ENCODE results near the gene CDC7. TPM values are rescaled to one million over a fixed set of nuclear protein-coding genes. Genes with fewer than 3 reads are reported as not detected.

The CDC7 gene
- total RNA-seq, 1 donor from 2014 or later = 21.3 TPM

DNA sequence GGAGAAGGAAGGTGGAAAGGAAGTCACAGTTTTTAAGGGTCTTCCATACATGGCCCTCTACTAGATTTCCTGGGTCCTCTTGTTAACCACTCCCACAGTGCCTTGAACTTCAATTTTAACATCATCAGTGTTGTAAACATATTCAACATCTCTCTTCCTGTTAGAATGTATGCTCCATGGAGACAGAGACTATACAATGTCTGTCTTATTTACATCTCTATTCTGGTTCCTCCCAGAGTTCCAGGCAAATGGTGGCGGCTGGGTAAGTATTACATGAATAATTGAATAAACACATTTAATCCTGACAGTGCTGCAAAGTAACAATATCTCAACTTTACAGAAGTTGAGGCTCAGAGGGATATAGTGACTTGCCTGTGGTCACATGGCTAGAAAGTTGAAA, 40.3 kb downstream of the CDC7 start:
- no peaks in the 10 kb centered on the region for H3K9me3 Mint-ChIP-seq (ENCODE audit: unreplicated experiment)
- H3K4me3 Mint-ChIP-seq (ENCODE audit: unreplicated experiment) = no peak overlapping the region
- no peak overlapping the region for H3K27ac Mint-ChIP-seq (ENCODE audit: unreplicated experiment)
- TF ChIP-seq, protein P1, sequence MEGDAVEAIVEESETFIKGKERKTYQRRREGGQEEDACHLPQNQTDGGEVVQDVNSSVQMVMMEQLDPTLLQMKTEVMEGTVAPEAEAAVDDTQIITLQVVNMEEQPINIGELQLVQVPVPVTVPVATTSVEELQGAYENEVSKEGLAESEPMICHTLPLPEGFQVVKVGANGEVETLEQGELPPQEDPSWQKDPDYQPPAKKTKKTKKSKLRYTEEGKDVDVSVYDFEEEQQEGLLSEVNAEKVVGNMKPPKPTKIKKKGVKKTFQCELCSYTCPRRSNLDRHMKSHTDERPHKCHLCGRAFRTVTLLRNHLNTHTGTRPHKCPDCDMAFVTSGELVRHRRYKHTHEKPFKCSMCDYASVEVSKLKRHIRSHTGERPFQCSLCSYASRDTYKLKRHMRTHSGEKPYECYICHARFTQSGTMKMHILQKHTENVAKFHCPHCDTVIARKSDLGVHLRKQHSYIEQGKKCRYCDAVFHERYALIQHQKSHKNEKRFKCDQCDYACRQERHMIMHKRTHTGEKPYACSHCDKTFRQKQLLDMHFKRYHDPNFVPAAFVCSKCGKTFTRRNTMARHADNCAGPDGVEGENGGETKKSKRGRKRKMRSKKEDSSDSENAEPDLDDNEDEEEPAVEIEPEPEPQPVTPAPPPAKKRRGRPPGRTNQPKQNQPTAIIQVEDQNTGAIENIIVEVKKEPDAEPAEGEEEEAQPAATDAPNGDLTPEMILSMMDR (IDR thresholded peaks at IDR 0.05; ENCODE audit: unreplicated experiment) = no peak
- no peaks in the 10 kb centered on the region for H3K36me3 Mint-ChIP-seq (ENCODE audit: low read depth, unreplicated experiment)
- H3K27me3 Mint-ChIP-seq (ENCODE audit: unreplicated experiment) = peaks cover 2% of the 10 kb centered on the region
- DNase-seq (ENCODE audit: low spot score) = no peak
- H3K4me1 Mint-ChIP-seq (ENCODE audit: unreplicated experiment) = peaks cover 14% of the 10 kb centered on the region

DNA sequence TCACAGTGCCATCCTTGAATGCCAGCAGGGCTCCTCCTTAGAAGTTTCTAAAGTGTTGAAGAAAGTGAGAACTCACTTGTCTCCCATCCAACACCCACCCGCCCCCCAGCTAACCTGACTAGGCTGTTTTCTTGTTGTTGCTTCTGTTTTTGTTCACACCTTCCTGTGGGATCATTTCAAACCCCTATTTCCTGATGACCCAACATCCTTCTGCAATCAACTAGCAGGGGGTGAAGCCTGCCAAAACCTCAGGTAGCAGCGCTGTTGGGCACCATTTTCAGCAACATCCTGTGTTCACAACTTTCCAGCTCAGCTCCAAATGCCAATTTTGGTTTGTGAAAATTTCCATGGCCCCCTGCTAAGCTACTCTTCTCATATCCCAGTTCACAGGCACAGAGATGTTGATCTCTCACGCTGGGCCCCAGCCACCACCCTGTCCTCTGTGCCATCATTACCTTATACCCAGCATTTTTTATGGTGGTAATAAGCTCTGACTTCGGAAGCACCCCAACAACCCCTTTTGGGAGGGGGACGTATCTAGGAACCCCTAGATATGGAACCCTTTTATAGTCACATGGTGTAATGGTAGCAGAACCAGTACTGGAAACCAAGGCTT, 41.4 kb downstream of the CDC7 start:
- peaks cover 2% of the 10 kb centered on the region for H3K27me3 Mint-ChIP-seq (ENCODE audit: unreplicated experiment)
- no peaks in the 10 kb centered on the region for H3K9me3 Mint-ChIP-seq (ENCODE audit: unreplicated experiment)
- H3K27ac Mint-ChIP-seq (ENCODE audit: unreplicated experiment) = no peak overlapping the region
- peaks cover 18% of the 10 kb centered on the region for H3K4me1 Mint-ChIP-seq (ENCODE audit: unreplicated experiment)
- H3K4me3 Mint-ChIP-seq (ENCODE audit: unreplicated experiment) = no peak overlapping the region
- TF ChIP-seq, protein P1 (IDR thresholded peaks at IDR 0.05; ENCODE audit: unreplicated experiment) = no peak
- no peaks in the 10 kb centered on the region for H3K36me3 Mint-ChIP-seq (ENCODE audit: low read depth, unreplicated experiment)
- no peak for DNase-seq (ENCODE audit: low spot score)

DNA sequence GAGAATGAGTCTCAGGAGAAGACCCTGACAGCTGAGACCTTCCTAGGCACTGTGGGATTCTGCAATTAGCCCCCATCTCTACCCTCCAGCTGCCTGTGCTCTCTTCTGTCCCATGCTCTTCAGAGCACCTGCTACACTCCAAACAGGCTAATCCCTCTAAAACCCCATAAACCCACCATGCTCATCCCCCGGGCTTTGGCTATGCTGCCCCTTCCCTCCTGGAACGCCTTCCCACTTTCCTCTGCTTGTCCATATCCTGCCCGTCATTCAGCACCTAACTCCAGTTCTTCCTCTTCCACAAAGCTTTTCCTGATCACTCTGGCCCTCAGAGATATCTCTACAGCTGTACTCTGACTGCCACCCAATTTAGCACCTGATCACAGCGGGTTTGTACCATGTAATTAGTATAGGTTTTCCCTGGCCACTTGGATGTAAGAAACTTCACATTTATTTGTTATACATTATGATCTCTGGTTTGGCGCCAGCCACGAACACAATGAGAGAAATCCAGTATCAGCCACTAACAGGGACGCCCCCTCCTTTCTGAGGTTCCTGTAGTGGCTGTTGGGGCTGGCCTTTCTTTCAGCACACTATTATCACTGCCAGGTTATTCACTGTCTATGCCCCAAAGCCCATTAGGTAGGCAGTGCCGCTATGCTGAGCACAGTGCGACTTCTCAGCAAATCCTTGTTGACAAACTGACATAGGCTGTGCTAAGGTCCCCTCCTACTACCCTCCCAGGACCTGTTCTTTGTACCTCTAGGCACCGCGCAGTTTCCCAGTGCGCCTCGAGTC, 45.1 kb downstream of the CDC7 start:
- TF ChIP-seq, protein P1 (IDR thresholded peaks at IDR 0.05; ENCODE audit: unreplicated experiment) = no peak
- Mint-ChIP-seq H3K27me3 (ENCODE audit: unreplicated experiment) (peaks cover 2% of the 10 kb centered on the region), H3K36me3 (ENCODE audit: low read depth, unreplicated experiment) (no peaks in the 10 kb centered on the region), H3K4me3 (ENCODE audit: unreplicated experiment) (no peak overlapping the region), H3K9me3 (ENCODE audit: unreplicated experiment) (no peaks in the 10 kb centered on the region), H3K4me1 (ENCODE audit: unreplicated experiment) (peaks cover 43% of the 10 kb centered on the region), H3K27ac (ENCODE audit: unreplicated experiment) (peak overlapping the region; percentile 9)
- DNase-seq (ENCODE audit: low spot score) = no peak

DNA sequence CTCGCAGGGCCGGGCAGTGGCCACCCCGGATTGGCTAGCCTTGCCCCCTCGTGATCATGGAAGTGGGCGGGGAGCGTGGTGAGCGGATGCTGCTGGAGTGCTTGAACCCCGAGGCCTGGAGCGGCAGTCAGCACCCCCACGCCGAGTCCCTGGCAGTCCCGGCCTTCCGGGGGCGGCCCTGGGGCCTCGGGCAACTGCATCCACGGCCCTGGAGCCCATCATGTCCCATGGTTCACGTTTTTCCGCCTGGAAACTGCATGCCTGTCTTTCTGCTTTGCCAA, 45.6 kb downstream of the CDC7 start:
- Mint-ChIP-seq H3K27ac (ENCODE audit: unreplicated experiment) (no peak overlapping the region), H3K4me1 (ENCODE audit: unreplicated experiment) (peaks cover 43% of the 10 kb centered on the region), H3K9me3 (ENCODE audit: unreplicated experiment) (no peaks in the 10 kb centered on the region), H3K4me3 (ENCODE audit: unreplicated experiment) (no peak overlapping the region), H3K36me3 (ENCODE audit: low read depth, unreplicated experiment) (no peaks in the 10 kb centered on the region), H3K27me3 (ENCODE audit: unreplicated experiment) (peaks cover 2% of the 10 kb centered on the region)
- no peak for DNase-seq (ENCODE audit: low spot score)
- TF ChIP-seq, protein P1 (IDR thresholded peaks at IDR 0.05; ENCODE audit: unreplicated experiment) = no peak

DNA sequence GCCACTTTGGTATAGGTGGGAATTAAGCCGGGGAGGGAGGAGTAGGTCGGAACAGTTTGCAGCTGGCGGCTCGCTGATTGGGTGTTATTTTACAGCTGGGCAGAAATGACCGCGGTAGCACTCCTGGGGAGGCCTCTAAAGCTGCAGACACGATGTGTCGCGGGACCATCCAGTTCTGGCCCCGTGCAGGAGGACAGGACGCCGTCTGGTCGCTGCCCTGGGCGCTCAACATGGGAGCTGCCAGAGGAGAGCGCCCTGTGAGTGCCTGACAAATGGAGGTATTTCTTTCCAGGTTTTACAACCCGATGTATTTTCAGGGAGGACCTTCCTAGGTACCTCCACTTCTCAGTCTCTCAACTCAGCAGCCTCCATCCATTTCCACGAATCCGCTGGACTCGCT, 46.2 kb downstream of the CDC7 start:
- no peak for DNase-seq (ENCODE audit: low spot score)
- Mint-ChIP-seq H3K4me1 (ENCODE audit: unreplicated experiment) (peaks cover 40% of the 10 kb centered on the region), H3K9me3 (ENCODE audit: unreplicated experiment) (no peaks in the 10 kb centered on the region), H3K36me3 (ENCODE audit: low read depth, unreplicated experiment) (no peaks in the 10 kb centered on the region), H3K27me3 (ENCODE audit: unreplicated experiment) (peaks cover 2% of the 10 kb centered on the region), H3K27ac (ENCODE audit: unreplicated experiment) (no peak overlapping the region), H3K4me3 (ENCODE audit: unreplicated experiment) (no peak overlapping the region)
- TF ChIP-seq, protein P1 (IDR thresholded peaks at IDR 0.05; ENCODE audit: unreplicated experiment) = no peak
